Measurements from ENCODE around the gene VTA1. TPM values are rescaled to one million over a fixed set of nuclear protein-coding genes. Genes with fewer than 3 reads are reported as not detected.
"Not testable (repeated sequence)": the region's sequence is repeated elsewhere in the genome, so short reads cannot be mapped to it uniquely, and the experiment has no call there.

The VTA1 gene
- total RNA-seq, 1 experiment from 2014 or later: 119 TPM

- no peak for DNase-seq (ENCODE audit: low read depth in 1 of 2, low spot score in 2 of 2)
- no peak overlapping the region for H3K27ac ChIP-seq
- no peaks in the 10 kb centered on the region for H3K9me3 ChIP-seq (replicated peaks)
- no peak overlapping the region for H3K4me3 ChIP-seq
- no peaks in the 10 kb centered on the region for H3K4me1 ChIP-seq (replicated peaks)
- no peaks in the 10 kb centered on the region for H3K27me3 ChIP-seq (replicated peaks)
- peaks cover 22% of the 10 kb centered on the region for H3K36me3 ChIP-seq
These were observed 75.0 kb downstream of the VTA1 start for GRCh38 chr6:142222022-142222421.

GRCh38 chr6:142223938-142224337 is 76.9 kb downstream of the VTA1 start:
- Histone ChIP-seq H3K27ac (no peak overlapping the region), H3K27me3 (replicated peaks) (no peaks in the 10 kb centered on the region), H3K4me3 (no peak overlapping the region), H3K36me3 (peaks cover 12% of the 10 kb centered on the region), H3K9me3 (replicated peaks) (no peaks in the 10 kb centered on the region; the same call in 1 of the 2 replicates), H3K4me1 (replicated peaks) (no peaks in the 10 kb centered on the region)
- no peak for DNase-seq (ENCODE audit: low read depth in 1 of 2, low spot score in 2 of 2)

- Histone ChIP-seq H3K4me3 (no peak overlapping the region), H3K9me3 (replicated peaks) (no peaks in the 10 kb centered on the region; the same call in 1 of the 2 replicates), H3K27me3 (replicated peaks) (no peaks in the 10 kb centered on the region), H3K27ac (no peak overlapping the region), H3K4me1 (replicated peaks) (no peaks in the 10 kb centered on the region), H3K36me3 (peaks cover 3% of the 10 kb centered on the region)
- no peak for DNase-seq (ENCODE audit: low read depth in 1 of 2, low spot score in 2 of 2)
These were observed 78.1 kb downstream of the VTA1 start for GRCh38 chr6:142225115-142225514.

- H3K9me3 ChIP-seq (replicated peaks): no peaks in the 10 kb centered on the region; the same call in 1 of the 2 replicates
- no peaks in the 10 kb centered on the region for H3K27me3 ChIP-seq (replicated peaks)
- H3K36me3 ChIP-seq: no peaks in the 10 kb centered on the region
- no peak overlapping the region for H3K4me3 ChIP-seq
- H3K4me1 ChIP-seq (replicated peaks): no peaks in the 10 kb centered on the region
- H3K27ac ChIP-seq: no peak overlapping the region
- DNase-seq (ENCODE audit: low read depth in 1 of 2, low spot score in 2 of 2): no peak
These were observed 78.5 kb downstream of the VTA1 start for GRCh38 chr6:142225552-142225951.

GRCh38 chr6:142226731-142227130 is 79.7 kb downstream of the VTA1 start:
- H3K9me3 ChIP-seq (replicated peaks): no peaks in the 10 kb centered on the region; the same call in 1 of the 2 replicates
- DNase-seq (ENCODE audit: low read depth in 1 of 2, low spot score in 2 of 2): no peak

GRCh38 chr6:142229518-142230270 is 82.6 kb downstream of the VTA1 start:
- DNase-seq (ENCODE audit: low read depth in 1 of 2, low spot score in 2 of 2); H3K4me1 ChIP-seq (replicated peaks); H3K27ac ChIP-seq; H3K4me3 ChIP-seq; H3K9me3 ChIP-seq (replicated peaks); H3K27me3 ChIP-seq (replicated peaks); H3K36me3 ChIP-seq: not testable (repeated sequence)

More at GRCh38 chr6:142226731-142227130, 79.7 kb downstream of the VTA1 start:
- no peak overlapping the region for H3K27ac ChIP-seq
- H3K27me3 ChIP-seq (replicated peaks): no peaks in the 10 kb centered on the region
- H3K36me3 ChIP-seq: no peaks in the 10 kb centered on the region
- no peaks in the 10 kb centered on the region for H3K4me1 ChIP-seq (replicated peaks)
- no peak overlapping the region for H3K4me3 ChIP-seq

- H3K9me3 ChIP-seq (replicated peaks); H3K4me3 ChIP-seq; H3K36me3 ChIP-seq; H3K27ac ChIP-seq; H3K27me3 ChIP-seq (replicated peaks); H3K4me1 ChIP-seq (replicated peaks): not testable (repeated sequence)
- DNase-seq (ENCODE audit: low read depth in 1 of 2, low spot score in 2 of 2): peak; percentile 15 to 47
These were observed 85.4 kb downstream of the VTA1 start for GRCh38 chr6:142232206-142233044.

- no peak overlapping the region for H3K27ac ChIP-seq
These were observed 87.1 kb downstream of the VTA1 start for GRCh38 chr6:142233945-142234682.

GRCh38 chr6:142235272-142235671 is 88.2 kb downstream of the VTA1 start:
- DNase-seq (ENCODE audit: low read depth in 1 of 2, low spot score in 2 of 2): no peak
- Histone ChIP-seq H3K27me3 (replicated peaks) (no peaks in the 10 kb centered on the region; the same call in 1 of the 2 replicates), H3K27ac (no peak overlapping the region), H3K9me3 (replicated peaks) (no peaks in the 10 kb centered on the region), H3K36me3 (no peaks in the 10 kb centered on the region), H3K4me3 (no peak overlapping the region), H3K4me1 (replicated peaks) (no peaks in the 10 kb centered on the region)

More at GRCh38 chr6:142233945-142234682, 87.1 kb downstream of the VTA1 start:
- Histone ChIP-seq H3K4me1 (replicated peaks) (no peaks in the 10 kb centered on the region), H3K36me3 (no peaks in the 10 kb centered on the region), H3K4me3 (no peak overlapping the region), H3K9me3 (replicated peaks) (no peaks in the 10 kb centered on the region; the same call in 1 of the 2 replicates), H3K27me3 (replicated peaks) (no peaks in the 10 kb centered on the region; the same call in 1 of the 2 replicates)
- no peak for DNase-seq (ENCODE audit: low read depth in 1 of 2, low spot score in 2 of 2)

GRCh38 chr6:142235791-142236190 is 88.7 kb downstream of the VTA1 start:
- Histone ChIP-seq H3K27ac (no peak overlapping the region), H3K4me3 (no peak overlapping the region), H3K36me3 (no peaks in the 10 kb centered on the region), H3K9me3 (replicated peaks) (no peaks in the 10 kb centered on the region), H3K4me1 (replicated peaks) (no peaks in the 10 kb centered on the region), H3K27me3 (replicated peaks) (no peaks in the 10 kb centered on the region; the same call in 1 of the 2 replicates)
- DNase-seq (ENCODE audit: low read depth in 1 of 2, low spot score in 2 of 2): no peak

GRCh38 chr6:142236691-142237090 is 89.6 kb downstream of the VTA1 start:
- no peaks in the 10 kb centered on the region for H3K9me3 ChIP-seq (replicated peaks)
- no peaks in the 10 kb centered on the region; the same call in 1 of the 2 replicates for H3K27me3 ChIP-seq (replicated peaks)
- H3K36me3 ChIP-seq: no peaks in the 10 kb centered on the region
- H3K27ac ChIP-seq: no peak overlapping the region
- H3K4me1 ChIP-seq (replicated peaks): no peaks in the 10 kb centered on the region
- DNase-seq (ENCODE audit: low read depth in 1 of 2, low spot score in 2 of 2): no peak
- H3K4me3 ChIP-seq: no peak overlapping the region

GRCh38 chr6:142238881-142239280 is 91.8 kb downstream of the VTA1 start:
- no peaks in the 10 kb centered on the region for H3K36me3 ChIP-seq
- DNase-seq (ENCODE audit: low read depth in 1 of 2, low spot score in 2 of 2): no peak
- H3K4me1 ChIP-seq (replicated peaks): no peaks in the 10 kb centered on the region

GRCh38 chr6:142240179-142240578 is 93.1 kb downstream of the VTA1 start:
- H3K27ac ChIP-seq: no peak overlapping the region
- no peaks in the 10 kb centered on the region for H3K9me3 ChIP-seq (replicated peaks)
- H3K4me1 ChIP-seq (replicated peaks): no peaks in the 10 kb centered on the region
- H3K36me3 ChIP-seq: no peaks in the 10 kb centered on the region
- no peak overlapping the region for H3K4me3 ChIP-seq
- H3K27me3 ChIP-seq (replicated peaks): no peaks in the 10 kb centered on the region; the same call in 1 of the 2 replicates
- no peak for DNase-seq (ENCODE audit: low read depth in 1 of 2, low spot score in 2 of 2)

More at GRCh38 chr6:142238881-142239280, 91.8 kb downstream of the VTA1 start:
- H3K9me3 ChIP-seq (replicated peaks): no peaks in the 10 kb centered on the region
- H3K27ac ChIP-seq: no peak overlapping the region
- no peak overlapping the region for H3K4me3 ChIP-seq
- H3K27me3 ChIP-seq (replicated peaks): no peaks in the 10 kb centered on the region; the same call in 1 of the 2 replicates

Data from SJSA1 (cell line).